ENCODE data around the gene GGCX. TPM values are rescaled to one million over a fixed set of nuclear protein-coding genes. Genes with fewer than 3 reads are reported as not detected.

The GGCX gene
- total and polyA plus RNA-seq, 2 of the 13 experiments (the other 11 are each of a cell fraction or from before 2014, with no cell fraction given), result 72.5 to 103 TPM

GRCh38 chr2:85577386-85578242 is 16.3 kb upstream of the GGCX start, which contains the start of gene VAMP8 (continued):
- TF ChIP-seq ZUFSP (CRISPR knock-in tag; IDR thresholded peaks at IDR 0.05; ENCODE audit: borderline replicate concordance) (no peak), RELA (CRISPR knock-in tag; IDR thresholded peaks at IDR 0.05) (0 out of 2 replicates have a peak, but pooled peaks have one; percentile 19), ZNF292 (CRISPR knock-in tag; IDR thresholded peaks at IDR 0.05; ENCODE audit: borderline replicate concordance, low read depth) (peak; percentile 71; the same call in 1 of the 2 replicates), NR2C2 (CRISPR knock-in tag; IDR thresholded peaks at IDR 0.05; ENCODE audit: borderline replicate concordance) (peak; percentile 42), ZBTB21 (CRISPR knock-in tag; IDR thresholded peaks at IDR 0.05) (no peak), POLR2A (IDR thresholded peaks at IDR 0.05; ENCODE audit: insufficient read depth in 1 of 2, low read depth in 2 of 2, low read length in 2 of 2) (peak; percentile 41 to 69; a peak in 3 of 4 replicates), ZNF790 (CRISPR knock-in tag; IDR thresholded peaks at IDR 0.05; ENCODE audit: borderline replicate concordance) (no peak), GTF3A (CRISPR knock-in tag; conservative IDR thresholded peaks at IDR 0.05) (no peak), ZNF34 (CRISPR knock-in tag; IDR thresholded peaks at IDR 0.05; ENCODE audit: borderline replicate concordance) (no peak), ZNF143 (CRISPR knock-in tag; IDR thresholded peaks at IDR 0.05) (no peak), CTCF (CRISPR knock-in tag; IDR thresholded peaks at IDR 0.05) (no peak), FOXK1 (CRISPR knock-in tag; IDR thresholded peaks at IDR 0.05; ENCODE audit: borderline replicate concordance, low read depth) (peak; percentile 13; the same call in 1 of the 2 replicates), AFF4 (CRISPR knock-in tag; IDR thresholded peaks at IDR 0.05) (no peak), ZBTB42 (CRISPR knock-in tag; IDR thresholded peaks at IDR 0.05) (no peak), KLF12 (CRISPR knock-in tag; IDR thresholded peaks at IDR 0.05; ENCODE audit: borderline replicate concordance) (no peak), MAX (IDR thresholded peaks at IDR 0.05) (no peak; the same call in 1 of the 2 replicates), KDM5A (IDR thresholded peaks at IDR 0.05; ENCODE audit: borderline replicate concordance, low read length) (no peak), ZBTB8A (CRISPR knock-in tag; IDR thresholded peaks at IDR 0.05; ENCODE audit: borderline replicate concordance, low read depth) (no peak), ZNF333 (CRISPR knock-in tag; IDR thresholded peaks at IDR 0.05; ENCODE audit: borderline replicate concordance) (no peak), RCOR2 (CRISPR knock-in tag; IDR thresholded peaks at IDR 0.05) (no peak), MEF2D (CRISPR knock-in tag; IDR thresholded peaks at IDR 0.05) (no peak), POLR2AphosphoS2 (IDR thresholded peaks at IDR 0.05; ENCODE audit: low read depth, low read length) (no peak), ZBTB7A (CRISPR knock-in tag; IDR thresholded peaks at IDR 0.05) (0 out of 2 replicates have a peak, but pooled peaks have one; percentile 52)

All from HepG2 (cell line).